GM12878 (cell line): ENCODE measurements around the gene CCDC198. TPM values are rescaled to one million over a fixed set of nuclear protein-coding genes. Genes with fewer than 3 reads are reported as not detected.

Experiments used
- ATAC-seq: fragments of 200-7000 bp; cut with Tn5 transposase; 3 replicates; pipeline ENCODE4 v1.9.1; 2020; ENCODE audit warnings: mild to moderate bottlenecking, moderate library complexity
- BruUV-seq: library from RNA; stranded (reverse); fragments of 400-500 nt; replicated peaks from 2 replicates; lab custom pipeline; 2021; lab: Mats Ljungman, UMichigan
- CTCF ChIA-PET: fragments of 300-600 bp; sonication (Branson Sonifier 250); formaldehyde crosslinking; extraction: SDS; loops from one replicate; lab custom pipeline; 2021; ENCODE audit warnings: inconsistent platforms; lab: Yijun Ruan, JAX
- POLR2A ChIA-PET: fragments of 350-600 bp; formaldehyde crosslinking; extraction: SDS; loops from one replicate; lab custom pipeline; 2021; ENCODE audit warnings: inconsistent platforms; lab: Charles Lee
- RAD21 ChIA-PET: fragments of 300-600 bp; sonication (Branson Sonifier 250); formaldehyde crosslinking; loops from one replicate; lab custom pipeline; 2023; ENCODE audit warnings: antibody characterized with exemption; ENCODE audit not compliant: unreplicated experiment; lab: Charles Lee
- SMC1A ChIA-PET: fragments of 300-600 bp; sonication (Branson Sonifier 250); formaldehyde crosslinking; loops from one replicate; lab custom pipeline; 2023; ENCODE audit not compliant: unreplicated experiment, uncharacterized antibody; lab: Charles Lee
- DNase-seq: peaks from one replicate; pipeline ENCODE4 v3.0.0-alpha.2; 2011; ENCODE audit warnings: low read depth, low spot score
- FAIRE-seq: peaks from 3 replicates; lab custom pipeline; 2011; peaks lifted over from hg19 to GRCh38; lab: Jason Lieb, UNC
- H2AFZ ChIP-seq: 2 replicates; pipeline ENCODE4 v1.6.0; 2011; ENCODE audit warnings: low read depth, low read length, control low read depth; ENCODE audit not compliant: control insufficient read depth
- H3K27ac ChIP-seq: 2 replicates; pipeline ENCODE4 v1.5.1; 2011; ENCODE audit warnings: control low read depth; ENCODE audit not compliant: control insufficient read depth, insufficient read depth
- H3K27me3 ChIP-seq, 2 experiments: replicated peaks in 1 of 2; 2 replicates each; pipeline versions ENCODE4 v1.6.0 to v1.6.1; 2011; ENCODE audit warnings: low read length in 1 of 2; ENCODE audit not compliant: control insufficient read depth in 2 of 2, insufficient read depth in 2 of 2
- H3K36me3 ChIP-seq, 2 experiments: 2 replicates each; pipeline ENCODE4 v1.5.1; 2011; ENCODE audit warnings: low read length in 1 of 2; ENCODE audit not compliant: control insufficient read depth in 2 of 2, insufficient read depth in 2 of 2
- H3K4me1 ChIP-seq: 2 replicates; pipeline ENCODE4 v1.6.1; 2011; ENCODE audit warnings: mild to moderate bottlenecking, low read length, moderate library complexity, mixed read lengths; ENCODE audit not compliant: control insufficient read depth, insufficient read depth
- H3K4me2 ChIP-seq: 2 replicates; pipeline ENCODE4 v1.6.0; 2011; ENCODE audit warnings: control low read depth; ENCODE audit not compliant: control insufficient read depth, insufficient read depth
- H3K4me3 ChIP-seq: fragments of 200-600 bp; sonication (generic); 2 replicates; pipeline ENCODE4 v1.5.1; 2016
- H3K79me2 ChIP-seq: 2 replicates; pipeline ENCODE4 v1.6.0; 2011; ENCODE audit warnings: low read length; ENCODE audit not compliant: control insufficient read depth, insufficient read depth
- H3K9ac ChIP-seq: 2 replicates; pipeline ENCODE4 v1.8.0; 2011; ENCODE audit warnings: low read length, control low read depth, mixed read lengths; ENCODE audit not compliant: control insufficient read depth, insufficient read depth
- H3K9me3 ChIP-seq: replicated peaks from 3 replicates; pipeline ENCODE4 v1.5.1; 2011; ENCODE audit warnings: mild to moderate bottlenecking, low read length; ENCODE audit not compliant: control insufficient read depth, insufficient read depth
- H4K20me1 ChIP-seq: 2 replicates; pipeline ENCODE4 v1.6.0; 2011; ENCODE audit not compliant: control insufficient read depth, insufficient read depth
- ATF7 ChIP-seq: fragments of 450-650 bp; IDR thresholded peaks from 2 replicates; pipeline ENCODE4 v1.6.1; 2016; ENCODE audit warnings: low read depth, mild to moderate bottlenecking
- CBX3 ChIP-seq: fragments of 200-600 bp; sonication (generic); IDR thresholded peaks from 2 replicates; pipeline ENCODE4 v1.6.1; 2016; ENCODE audit warnings: low read depth, borderline replicate concordance
- EED ChIP-seq: sonication (generic); IDR thresholded peaks from 2 replicates; pipeline ENCODE4 v1.6.1; 2016; ENCODE audit warnings: antibody characterized with exemption, low read depth
- EGR1 ChIP-seq, 2 experiments: IDR thresholded peaks; 1 replicate in 1 of 2; 2 replicates in 1 of 2; pipeline ENCODE4 v1.6.1; 2011 to 2012; ENCODE audit warnings: low read depth in 2 of 2, low read length in 2 of 2, borderline replicate concordance in 1 of 2, mild to moderate bottlenecking in 1 of 2, moderate library complexity in 1 of 2
- HDGF ChIP-seq: fragments of 450-650 bp; IDR thresholded peaks from 2 replicates; pipeline ENCODE4 v1.6.1; 2016; ENCODE audit warnings: antibody characterized with exemption
- IRF4 ChIP-seq: IDR thresholded peaks from 2 replicates; pipeline ENCODE4 v1.6.1; 2011; ENCODE audit warnings: low read depth, low read length
- MEF2A ChIP-seq: IDR thresholded peaks from 2 replicates; pipeline ENCODE4 v1.6.1; 2011; ENCODE audit warnings: low read depth, mild to moderate bottlenecking, low read length, moderate library complexity; ENCODE audit not compliant: insufficient read depth
- MTA2 ChIP-seq: fragments of 450-650 bp; IDR thresholded peaks from 2 replicates; pipeline ENCODE4 v1.6.1; 2016; ENCODE audit warnings: low read depth, mild to moderate bottlenecking, moderate library complexity
- NFXL1 ChIP-seq: fragments of 450-650 bp; IDR thresholded peaks from 2 replicates; pipeline ENCODE4 v1.6.1; 2017; ENCODE audit warnings: antibody characterized with exemption, mild to moderate bottlenecking, borderline replicate concordance
- NR2C2 ChIP-seq: IDR thresholded peaks from 2 replicates; pipeline ENCODE4 v1.6.1; 2011; ENCODE audit warnings: borderline replicate concordance, low read depth; ENCODE audit not compliant: control insufficient read depth, insufficient read length
- PAX5 ChIP-seq: IDR thresholded peaks from 2 replicates; pipeline ENCODE4 v1.6.1; 2011; ENCODE audit warnings: low read depth, low read length, borderline replicate concordance
- POLR2AphosphoS5 ChIP-seq: IDR thresholded peaks from 2 replicates; pipeline ENCODE4 v1.6.1; 2011; ENCODE audit warnings: mild to moderate bottlenecking, low read length, inconsistent platforms
- SIN3A ChIP-seq: IDR thresholded peaks from 2 replicates; pipeline ENCODE4 v1.6.1; 2012; ENCODE audit warnings: low read depth, low read length, improper control_type of control experiment
- SMARCA5 ChIP-seq: fragments of 450-650 bp; IDR thresholded peaks from 2 replicates; pipeline ENCODE4 v1.6.1; 2017; ENCODE audit warnings: mild to moderate bottlenecking
- TCF7 ChIP-seq: IDR thresholded peaks from 2 replicates; pipeline ENCODE4 v1.6.1; 2014; ENCODE audit warnings: antibody characterized with exemption, borderline replicate concordance
- WGBS: methylation state at CpG from one replicate; pipeline ENCODE4 v1.1.6; 2016; ENCODE audit warnings: low lambda C conversion rate; ENCODE audit not compliant: insufficient replicate concordance, insufficient coverage; ENCODE audit errors: missing lambda C conversion rate; 5-methylcytosine and 5-hydroxymethylcytosine counted together
- in situ Hi-C: fragments of 300-500 bp; cut with MboI; formaldehyde crosslinking; loops from 9 replicates; pipeline ENCODE4 v1.14.3; 2018; ENCODE audit warnings: mixed read lengths
- intact Hi-C: fragments of 100-400 bp; cut with micrococcal nuclease; formaldehyde crosslinking; loops from one replicate; pipeline ENCODE4 v1.14.2; 2022; ENCODE audit not compliant: unreplicated experiment
- polyA plus RNA-seq, 11 experiments: library from polyadenylated mRNA; depleted of rRNA in 4 of 11; unstranded in 6 of 11; stranded (reverse) in 5 of 11; fragments of >200 nt; fragmentation: Nextera tagmentation in 4 of 11; fragmentation: Illumina TruSeq in 1 of 11; extraction: Ambion mirVana in 4 of 11; extraction: Trizol in 1 of 11; gene quantifications; 1 replicate in 1 of 11; 2 replicates in 10 of 11; pipeline versions ENCODE4 v1.2.1 to v1.2.3, GENCODE V29; 2011 to 2016; ENCODE audit warnings: inconsistent platforms in 2 of 11, missing spikeins in 2 of 11, low read depth in 1 of 11
- total RNA-seq, 4 experiments: library from RNA; depleted of rRNA in 3 of 4; stranded (reverse); fragments of >200 nt in 3 of 4; fragmentation: Illumina TruSeq in 1 of 4; extraction: Trizol in 1 of 4; gene quantifications; 2 replicates each; pipeline versions ENCODE4 v1.2.1 to v1.2.3, GENCODE V29; 2013 to 2021
- TF ChIP-seq, protein P1 (sequence below): fragments of 450-650 bp; conservative IDR thresholded peaks from 2 replicates; pipeline ENCODE4 v1.6.1; 2017; ENCODE audit warnings: mild to moderate bottlenecking, moderate library complexity
- TF ChIP-seq, protein P2 (sequence below): fragments of 150-350 bp; IDR thresholded peaks from 2 replicates; pipeline ENCODE4 v1.6.1; 2014; ENCODE audit warnings: mild to moderate bottlenecking, low read depth, low read length

CCDC198 gene
- total and polyA plus RNA-seq, 10 of the 15 experiments (the other 5 are each of a cell fraction or from before 2014, with no cell fraction given): 1.3 to 12.5 (median 2.3) TPM

DNA sequence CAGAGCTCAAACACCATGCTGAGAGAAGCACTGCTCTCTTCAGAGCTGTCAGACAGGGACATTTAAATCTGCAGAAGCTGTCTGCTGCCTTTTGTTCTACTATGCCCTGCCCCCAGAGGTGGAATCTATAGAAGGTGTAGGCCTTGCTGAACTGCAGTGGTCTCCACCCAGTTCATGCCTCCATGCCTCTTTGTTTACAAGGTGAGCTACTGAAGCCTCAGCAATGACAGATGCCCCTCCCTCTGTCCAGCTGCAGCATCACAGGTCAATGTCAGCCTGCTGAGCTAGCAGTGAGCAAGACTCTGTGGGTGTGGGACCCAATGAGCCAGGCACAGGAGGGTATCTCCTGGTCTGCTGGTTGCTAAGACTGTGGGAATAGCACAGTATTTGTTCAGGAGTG is 25.4 kb upstream of the CCDC198 start:
- ATAC-seq: no peak
- in situ Hi-C loops: no loop called here
- Histone ChIP-seq H2AFZ (no peak overlapping the region), H3K27ac (no peak overlapping the region), H3K27me3 (no peaks in the 10 kb centered on the region), H3K4me2 (no peak overlapping the region), H3K36me3 (no peaks in the 10 kb centered on the region), H3K79me2 (no peaks in the 10 kb centered on the region), H3K9me3 (no peaks in the 10 kb centered on the region), H3K4me1 (no peaks in the 10 kb centered on the region), H3K9ac (no peak overlapping the region)
- ChIA-PET SMC1A (interaction anchor here (0.9 to 1.4 kb wide), 2 partner anchors 23 to 24 kb away, joined by 3 to 5 read pairs; no protein-coding TSS in a partner anchor), RAD21 (no interaction called here)
- intact Hi-C loops: no loop called here
- no peak for DNase-seq
- no TSS peak for BruUV-seq
- FAIRE-seq: no peak
- TF ChIP-seq POLR2AphosphoS5 (no peak), MTA2 (no peak)
- TF ChIP-seq, all 136 proteins: peak for 0
- Histone ChIP-seq H3K4me3 (no peak overlapping the region), H4K20me1 (no peaks in the 10 kb centered on the region)
- CTCF ChIA-PET: interaction anchor here (1.1 kb wide), 1 partner anchor 15 kb away, joined by 3 read pairs; no protein-coding TSS in a partner anchor
- POLR2A ChIA-PET: no interaction called here

DNA sequence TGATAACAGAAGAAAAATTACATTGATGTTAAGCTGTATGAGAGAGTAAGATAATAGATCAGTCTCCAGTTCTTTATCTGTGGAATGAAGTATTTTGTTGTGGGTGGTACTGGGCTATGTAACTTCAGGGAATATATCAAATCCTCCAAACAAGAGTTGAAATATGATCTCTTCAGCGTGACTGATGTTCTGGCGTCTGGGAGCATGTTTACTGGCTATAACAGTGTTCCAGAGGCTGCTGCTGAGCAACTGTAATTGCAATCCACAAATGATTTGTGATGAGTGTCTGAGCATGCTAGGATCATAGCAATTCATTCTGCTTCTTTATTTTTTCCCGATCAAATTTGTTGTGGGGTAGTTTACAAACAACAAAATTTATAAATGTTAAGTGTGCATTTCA is 18.6 kb upstream of the CCDC198 start:
- H4K20me1 ChIP-seq: no peaks in the 10 kb centered on the region
- no peak for ATAC-seq
- in situ Hi-C loops (no loop called here), intact Hi-C loops (no loop called here)
- no TSS peak for BruUV-seq
- ChIA-PET SMC1A (interaction anchor here (0.6 to 1.2 kb wide), 2 partner anchors 16 to 412 kb away, joined by 3 read pairs; no protein-coding TSS in a partner anchor), RAD21 (no interaction called here), POLR2A (no interaction called here), CTCF (interaction anchor here (1.2 kb wide), 1 partner anchor 15 kb away, joined by 3 read pairs; no protein-coding TSS in a partner anchor)
- no peak for FAIRE-seq
- no peak overlapping the region for H3K9ac ChIP-seq
- H3K4me3 ChIP-seq: no peak overlapping the region
- no peak for DNase-seq
- no peaks in the 10 kb centered on the region for H3K9me3 ChIP-seq
- H3K4me2 ChIP-seq: no peak overlapping the region
- no peaks in the 10 kb centered on the region for H3K36me3 ChIP-seq
- H3K27me3 ChIP-seq: no peaks in the 10 kb centered on the region
- H2AFZ ChIP-seq: no peak overlapping the region
- WGBS: 42% methylated on average over 3 of the region's 3 CpGs
- H3K79me2 ChIP-seq: no peaks in the 10 kb centered on the region
- no peaks in the 10 kb centered on the region for H3K4me1 ChIP-seq
- no peak overlapping the region for H3K27ac ChIP-seq
- TF ChIP-seq EGR1 (IDR thresholded peaks at IDR 0.05; ENCODE audit: borderline replicate concordance in 1 of 2, low read depth in 2 of 2, low read length in 2 of 2) (no peak), MEF2A (no peak), SMARCA5 (no peak), ATF7 (no peak), CBX3 (no peak), NFXL1 (no peak), TCF7 (no peak), EED (no peak), IRF4 (no peak), HDGF (no peak), PAX5 (no peak), SIN3A (no peak), NR2C2 (no peak)
- TF ChIP-seq, protein P1, sequence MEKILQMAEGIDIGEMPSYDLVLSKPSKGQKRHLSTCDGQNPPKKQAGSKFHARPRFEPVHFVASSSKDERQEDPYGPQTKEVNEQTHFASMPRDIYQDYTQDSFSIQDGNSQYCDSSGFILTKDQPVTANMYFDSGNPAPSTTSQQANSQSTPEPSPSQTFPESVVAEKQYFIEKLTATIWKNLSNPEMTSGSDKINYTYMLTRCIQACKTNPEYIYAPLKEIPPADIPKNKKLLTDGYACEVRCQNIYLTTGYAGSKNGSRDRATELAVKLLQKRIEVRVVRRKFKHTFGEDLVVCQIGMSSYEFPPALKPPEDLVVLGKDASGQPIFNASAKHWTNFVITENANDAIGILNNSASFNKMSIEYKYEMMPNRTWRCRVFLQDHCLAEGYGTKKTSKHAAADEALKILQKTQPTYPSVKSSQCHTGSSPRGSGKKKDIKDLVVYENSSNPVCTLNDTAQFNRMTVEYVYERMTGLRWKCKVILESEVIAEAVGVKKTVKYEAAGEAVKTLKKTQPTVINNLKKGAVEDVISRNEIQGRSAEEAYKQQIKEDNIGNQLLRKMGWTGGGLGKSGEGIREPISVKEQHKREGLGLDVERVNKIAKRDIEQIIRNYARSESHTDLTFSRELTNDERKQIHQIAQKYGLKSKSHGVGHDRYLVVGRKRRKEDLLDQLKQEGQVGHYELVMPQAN: no peak
- TF ChIP-seq, protein P2, sequence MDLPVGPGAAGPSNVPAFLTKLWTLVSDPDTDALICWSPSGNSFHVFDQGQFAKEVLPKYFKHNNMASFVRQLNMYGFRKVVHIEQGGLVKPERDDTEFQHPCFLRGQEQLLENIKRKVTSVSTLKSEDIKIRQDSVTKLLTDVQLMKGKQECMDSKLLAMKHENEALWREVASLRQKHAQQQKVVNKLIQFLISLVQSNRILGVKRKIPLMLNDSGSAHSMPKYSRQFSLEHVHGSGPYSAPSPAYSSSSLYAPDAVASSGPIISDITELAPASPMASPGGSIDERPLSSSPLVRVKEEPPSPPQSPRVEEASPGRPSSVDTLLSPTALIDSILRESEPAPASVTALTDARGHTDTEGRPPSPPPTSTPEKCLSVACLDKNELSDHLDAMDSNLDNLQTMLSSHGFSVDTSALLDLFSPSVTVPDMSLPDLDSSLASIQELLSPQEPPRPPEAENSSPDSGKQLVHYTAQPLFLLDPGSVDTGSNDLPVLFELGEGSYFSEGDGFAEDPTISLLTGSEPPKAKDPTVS: no peak
